HG02798 (cell line): ENCODE measurements around the gene ABCG1.

Experiments
- ATAC-seq: cut with Tn5 transposase; IDR thresholded peaks from one replicate; pipeline ENCODE4 v1.9.1; 2021; ENCODE audit warnings: mild to moderate bottlenecking; ENCODE audit not compliant: unreplicated experiment, poor library complexity

ABCG1 gene

DNA sequence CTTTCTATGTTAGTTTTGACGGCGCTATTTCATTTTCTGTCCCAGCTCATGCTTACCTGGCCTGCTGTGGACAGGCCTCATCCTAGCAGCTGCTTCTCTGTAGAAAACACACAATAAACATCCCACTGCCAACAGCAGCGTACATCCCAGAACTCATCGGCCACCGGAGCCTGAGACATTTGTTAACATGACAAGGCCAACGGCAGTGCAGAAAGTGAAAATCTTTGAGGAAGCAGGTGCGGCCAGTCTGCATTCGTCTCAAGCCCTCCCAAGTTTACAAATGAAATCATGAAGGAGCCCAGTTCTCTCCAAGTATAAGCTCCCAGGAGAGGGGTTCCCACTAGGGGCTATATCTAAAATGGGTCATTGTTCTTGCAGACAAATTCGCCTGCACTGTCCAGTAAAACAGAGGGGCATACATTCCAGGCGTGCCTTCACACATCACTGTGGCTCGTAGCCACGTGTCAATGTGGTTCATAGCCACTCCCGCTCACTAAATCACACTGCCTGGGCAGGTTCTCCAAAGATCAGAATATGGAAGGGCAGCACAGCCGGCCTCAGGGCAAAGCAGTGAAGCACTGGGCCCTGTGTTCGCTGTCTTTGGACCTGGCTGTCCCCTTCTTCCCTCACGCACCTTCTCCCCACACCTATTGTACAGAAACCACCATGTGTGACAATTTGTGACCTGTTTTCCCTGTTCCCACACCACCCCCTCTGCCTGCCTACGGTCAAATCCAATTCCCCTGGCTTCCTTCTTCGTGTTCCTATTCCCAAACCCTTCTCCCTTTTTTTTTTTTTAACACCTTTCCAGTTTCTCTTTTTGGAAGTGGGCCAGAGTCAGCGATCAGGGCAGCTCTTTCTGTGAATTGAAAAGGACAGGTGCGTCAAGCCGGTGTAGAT is 27.0 kb upstream of the ABCG1 start:
- no peak for ATAC-seq

GRCh38 chr21:42193131-42193671 is 25.7 kb upstream of the ABCG1 start:
- no peak for ATAC-seq

- no peak for ATAC-seq
Observed at GRCh38 chr21:42193721-42194120, 25.2 kb upstream of the ABCG1 start.

- ATAC-seq = no peak
Observed at GRCh38 chr21:42194863-42195262, 24.1 kb upstream of the ABCG1 start.

GRCh38 chr21:42195378-42196031 is 23.4 kb upstream of the ABCG1 start:
- ATAC-seq = no peak

GRCh38 chr21:42198929-42199867 is 19.7 kb upstream of the ABCG1 start:
- ATAC-seq = no peak

DNA sequence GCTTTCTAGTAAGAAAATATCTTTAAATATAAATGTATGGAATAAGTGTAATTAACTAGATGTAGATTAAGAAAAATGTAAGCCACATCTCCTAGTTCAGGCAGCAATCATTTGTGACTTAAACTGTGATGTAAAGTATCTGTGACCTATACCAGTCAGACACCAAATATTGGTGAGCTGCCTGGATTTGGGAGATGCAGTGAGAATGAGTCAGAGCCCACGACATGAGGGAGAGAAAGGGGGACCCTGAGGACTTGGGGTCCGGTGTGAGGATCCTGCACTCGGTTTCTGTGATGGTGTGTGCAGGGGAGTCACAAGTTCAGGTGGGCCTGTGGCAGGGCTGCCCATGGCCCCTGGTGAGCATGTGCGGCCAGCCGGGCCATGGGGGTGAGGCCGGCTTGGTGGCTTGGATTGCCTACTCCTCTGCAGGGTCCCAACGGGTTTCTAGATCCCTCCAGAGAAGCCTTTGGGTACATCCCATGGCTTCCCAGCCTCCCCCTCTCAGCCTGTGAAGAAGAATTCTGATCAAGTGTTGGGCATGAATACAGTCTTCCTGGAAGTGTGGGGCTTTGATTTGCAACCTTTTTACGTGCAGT is 19.0 kb upstream of the ABCG1 start:
- no peak for ATAC-seq

DNA sequence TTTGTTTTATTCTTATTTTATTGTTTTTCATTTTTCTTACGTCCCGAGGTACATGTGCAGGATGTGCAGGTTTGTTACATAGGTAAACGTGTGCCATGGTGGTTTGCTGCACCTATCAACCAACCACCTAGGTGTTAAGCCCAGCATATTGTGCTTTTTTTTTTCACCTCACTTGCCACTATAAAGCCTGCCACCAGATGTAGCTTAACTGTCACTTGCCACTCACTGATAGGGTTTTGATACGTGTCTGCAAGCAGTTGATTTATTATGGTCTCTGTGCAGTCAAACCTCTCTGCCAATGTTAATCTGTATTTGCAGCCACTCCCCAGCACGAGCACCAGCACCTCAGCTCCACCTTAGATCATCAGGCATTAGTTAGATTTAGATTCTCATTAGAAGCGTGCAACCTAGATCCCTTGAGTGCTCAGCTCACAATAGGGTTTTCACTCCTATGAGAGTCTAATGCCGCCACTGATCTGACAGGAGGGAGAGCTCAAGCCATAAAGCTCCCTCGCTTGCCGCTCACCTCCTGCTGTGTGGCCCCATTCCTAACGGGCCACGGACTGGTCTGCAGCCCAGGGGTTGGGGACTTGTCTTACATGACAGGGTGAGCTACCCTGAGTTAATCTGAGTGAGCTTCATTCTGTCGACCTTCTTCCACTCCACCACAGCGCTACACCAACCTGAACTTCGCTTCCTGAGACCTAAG is 17.9 kb upstream of the ABCG1 start:
- no peak for ATAC-seq

DNA sequence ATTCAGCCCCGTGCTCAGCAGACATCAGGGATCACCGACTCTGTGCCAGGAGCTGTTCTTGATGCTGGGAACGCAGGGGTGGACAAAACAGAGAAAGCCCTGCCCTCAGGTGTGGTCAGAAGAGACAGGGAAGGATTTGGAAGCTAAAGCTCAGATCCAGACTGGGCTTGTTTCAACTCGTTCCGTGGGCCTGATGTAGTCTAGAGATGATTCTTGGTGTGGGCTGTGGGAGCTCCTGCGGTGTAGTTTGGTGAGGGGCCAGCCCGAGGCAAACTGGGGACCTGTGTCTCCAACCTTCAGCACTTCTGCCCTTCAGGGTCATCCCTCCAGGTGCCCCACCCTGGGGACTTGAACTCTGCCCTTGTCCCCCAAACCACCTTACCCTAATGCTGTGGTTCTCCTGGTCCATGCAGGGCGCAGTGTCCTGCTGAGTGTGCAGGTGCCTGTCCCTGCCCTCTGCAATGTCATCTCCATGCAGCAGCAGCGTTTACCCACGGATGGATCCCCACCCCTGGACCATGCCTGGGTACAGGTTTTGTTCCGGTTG is 17.3 kb upstream of the ABCG1 start:
- no peak for ATAC-seq

GRCh38 chr21:42202321-42202720 is 16.6 kb upstream of the ABCG1 start:
- ATAC-seq = no peak

DNA sequence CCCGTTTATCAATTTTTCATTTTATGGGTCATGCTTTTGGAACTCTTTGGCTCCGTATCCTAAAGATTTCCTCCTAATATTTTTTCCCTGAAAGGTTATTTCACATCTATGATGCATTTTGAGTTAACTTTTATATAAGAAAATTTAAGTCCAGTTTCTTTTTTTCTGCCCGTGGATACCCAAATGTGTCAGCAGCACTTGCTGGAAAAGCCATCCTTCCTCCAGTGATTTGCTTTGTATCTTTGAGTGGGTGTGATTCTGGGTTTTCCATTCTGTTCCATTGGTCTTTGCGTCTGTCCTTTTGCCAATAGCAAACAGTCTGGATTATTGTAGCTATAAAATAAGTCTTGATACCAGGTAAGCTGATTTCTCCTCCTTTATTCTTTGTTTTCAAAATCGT is 15.6 kb upstream of the ABCG1 start:
- ATAC-seq = no peak

DNA sequence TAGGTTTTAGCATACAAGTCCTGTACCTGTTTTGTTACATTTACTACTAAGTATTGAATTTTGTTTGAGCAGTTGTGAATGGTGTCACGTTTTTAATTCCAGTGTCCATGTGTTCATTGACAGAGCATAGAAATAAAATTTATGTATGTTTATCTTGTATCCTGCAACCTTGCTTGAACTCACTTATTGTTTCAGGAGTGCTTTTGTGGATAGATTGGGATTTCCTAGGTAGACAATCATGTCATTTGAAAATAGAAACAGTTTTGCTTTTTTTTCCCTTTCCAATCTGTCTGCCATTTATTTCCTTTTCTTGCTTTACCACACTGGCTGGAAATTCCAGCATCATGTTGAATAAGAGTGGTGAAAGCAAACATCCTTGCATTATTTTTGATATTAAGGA is 15.0 kb upstream of the ABCG1 start:
- no peak for ATAC-seq

- no peak for ATAC-seq
Observed at GRCh38 chr21:42207426-42207825, 11.5 kb upstream of the ABCG1 start.

DNA sequence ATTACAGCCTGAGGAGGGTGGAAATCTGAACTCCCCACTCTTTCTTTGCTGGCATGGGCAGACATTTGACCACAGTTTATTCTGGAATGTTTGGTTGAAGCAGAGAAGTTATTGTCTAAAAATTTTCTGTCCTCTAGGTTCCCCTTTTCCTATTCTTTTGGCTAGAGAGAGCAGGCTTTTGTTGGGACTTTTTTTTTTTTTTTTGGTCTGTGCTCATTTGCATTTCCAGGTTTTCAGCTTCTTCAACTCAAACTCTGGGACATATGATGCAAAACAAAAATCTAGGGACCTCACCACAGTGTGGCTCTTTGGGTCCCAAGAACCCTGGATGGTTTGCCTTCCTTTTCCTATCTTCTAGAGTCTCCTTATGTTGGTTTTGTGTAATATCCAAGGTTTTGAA is 10.9 kb upstream of the ABCG1 start:
- no peak for ATAC-seq

DNA sequence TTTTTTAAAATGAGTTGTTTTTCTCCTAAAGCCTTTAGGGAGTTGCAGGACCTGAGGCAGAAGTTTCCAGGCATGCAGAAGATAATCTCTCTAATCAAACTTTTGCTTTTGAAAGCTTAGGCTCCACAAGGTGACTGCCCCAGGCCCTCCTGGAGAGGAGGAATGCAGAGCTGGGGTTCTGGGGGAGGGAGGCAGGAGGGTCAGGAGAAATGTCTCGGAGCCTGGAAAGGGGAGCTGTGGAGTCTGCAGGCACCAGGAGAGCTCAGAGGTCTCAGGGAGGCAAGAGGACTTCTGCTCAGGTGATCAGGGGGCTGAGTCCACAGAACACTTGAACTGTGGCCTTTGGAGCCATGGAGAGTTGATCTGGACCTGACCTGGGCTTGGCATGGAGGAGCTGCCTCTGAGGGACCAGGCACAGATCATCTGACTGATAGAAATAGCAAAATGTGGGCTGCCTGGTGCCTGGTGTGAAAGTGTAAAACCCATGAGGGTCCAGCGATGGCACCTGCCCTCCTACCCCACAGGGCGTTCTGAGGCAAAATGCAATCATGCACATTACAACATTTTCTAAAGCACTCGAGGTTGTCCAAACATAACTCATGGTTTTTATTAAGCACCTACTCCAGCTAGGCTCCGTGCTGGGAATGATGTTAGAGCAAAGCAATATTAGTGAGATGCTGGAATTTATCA is 10.0 kb upstream of the ABCG1 start:
- ATAC-seq = no peak

GRCh38 chr21:42209801-42210479 is 9.0 kb upstream of the ABCG1 start:
- ATAC-seq = no peak

GRCh38 chr21:42212266-42212665 is 6.7 kb upstream of the ABCG1 start:
- no peak for ATAC-seq
